GM23338 (cell line): ENCODE measurements around the gene ADAD2. TPM values are rescaled to one million over a fixed set of nuclear protein-coding genes. Genes with fewer than 3 reads are reported as not detected.

Experiments used
- EZH2 ChIP-seq: fragments of 200-600 bp; sonication (generic); IDR thresholded peaks from one replicate; pipeline ENCODE4 v1.8.0; 2017; ENCODE audit warnings: antibody characterized with exemption, mild to moderate bottlenecking, low read depth; ENCODE audit not compliant: unreplicated experiment
- NANOG ChIP-seq: IDR thresholded peaks from 2 replicates; pipeline ENCODE4 v1.6.1; 2016; ENCODE audit warnings: antibody characterized with exemption, borderline replicate concordance
- POLR2AphosphoS5 ChIP-seq: IDR thresholded peaks from 2 replicates; pipeline ENCODE4 v1.6.1; 2016; ENCODE audit warnings: antibody characterized with exemption, low read depth
- REST ChIP-seq: IDR thresholded peaks from one replicate; pipeline ENCODE4 v1.6.1; 2018; ENCODE audit warnings: antibody characterized with exemption; ENCODE audit not compliant: unreplicated experiment
- STAT1 ChIP-seq: IDR thresholded peaks from one replicate; pipeline ENCODE4 v1.6.1; 2016; ENCODE audit warnings: antibody characterized with exemption; ENCODE audit not compliant: unreplicated experiment
- ZNF114 ChIP-seq: fragments of 250-450 bp; sonication (Bioruptor Pico); IDR thresholded peaks from 2 replicates; pipeline ENCODE4 v1.5.0; 2020; ENCODE audit warnings: mild to moderate bottlenecking, moderate library complexity
- polyA plus RNA-seq: library from polyadenylated mRNA; unstranded; fragments of >200 nt; fragmentation: Nextera tagmentation; extraction: Ambion mirVana; gene quantifications from 2 replicates; pipeline ENCODE4 v1.2.1, GENCODE V29; 2016
- total RNA-seq: library from RNA; depleted of rRNA; stranded (reverse); fragments of >200 nt; shearing (Covaris generic); gene quantifications from 2 replicates; pipeline ENCODE4 v1.2.3, GENCODE V29; 2014
- TF ChIP-seq, protein P1 (sequence below): fragments of 250-450 bp; sonication (Bioruptor Pico); IDR thresholded peaks from 2 replicates; pipeline ENCODE4 v1.5.0; 2020; ENCODE audit warnings: mild to moderate bottlenecking, moderate library complexity
- TF ChIP-seq, protein P2 (sequence below), 2 experiments: fragments of 200-600 bp in 1 of 2; sonication (generic) in 1 of 2; conservative IDR thresholded peaks; 2 replicates each; pipeline versions ENCODE4 v1.5.1 to v1.6.1; 2016 to 2017; ENCODE audit warnings: antibody characterized with exemption in 2 of 2, low read depth in 2 of 2, mild to moderate bottlenecking in 2 of 2, moderate library complexity in 1 of 2

ADAD2 gene
- total and polyA plus RNA-seq, 2 experiments from 2014 or later: 1.6 to 4.5 TPM

- TF ChIP-seq, protein P1, sequence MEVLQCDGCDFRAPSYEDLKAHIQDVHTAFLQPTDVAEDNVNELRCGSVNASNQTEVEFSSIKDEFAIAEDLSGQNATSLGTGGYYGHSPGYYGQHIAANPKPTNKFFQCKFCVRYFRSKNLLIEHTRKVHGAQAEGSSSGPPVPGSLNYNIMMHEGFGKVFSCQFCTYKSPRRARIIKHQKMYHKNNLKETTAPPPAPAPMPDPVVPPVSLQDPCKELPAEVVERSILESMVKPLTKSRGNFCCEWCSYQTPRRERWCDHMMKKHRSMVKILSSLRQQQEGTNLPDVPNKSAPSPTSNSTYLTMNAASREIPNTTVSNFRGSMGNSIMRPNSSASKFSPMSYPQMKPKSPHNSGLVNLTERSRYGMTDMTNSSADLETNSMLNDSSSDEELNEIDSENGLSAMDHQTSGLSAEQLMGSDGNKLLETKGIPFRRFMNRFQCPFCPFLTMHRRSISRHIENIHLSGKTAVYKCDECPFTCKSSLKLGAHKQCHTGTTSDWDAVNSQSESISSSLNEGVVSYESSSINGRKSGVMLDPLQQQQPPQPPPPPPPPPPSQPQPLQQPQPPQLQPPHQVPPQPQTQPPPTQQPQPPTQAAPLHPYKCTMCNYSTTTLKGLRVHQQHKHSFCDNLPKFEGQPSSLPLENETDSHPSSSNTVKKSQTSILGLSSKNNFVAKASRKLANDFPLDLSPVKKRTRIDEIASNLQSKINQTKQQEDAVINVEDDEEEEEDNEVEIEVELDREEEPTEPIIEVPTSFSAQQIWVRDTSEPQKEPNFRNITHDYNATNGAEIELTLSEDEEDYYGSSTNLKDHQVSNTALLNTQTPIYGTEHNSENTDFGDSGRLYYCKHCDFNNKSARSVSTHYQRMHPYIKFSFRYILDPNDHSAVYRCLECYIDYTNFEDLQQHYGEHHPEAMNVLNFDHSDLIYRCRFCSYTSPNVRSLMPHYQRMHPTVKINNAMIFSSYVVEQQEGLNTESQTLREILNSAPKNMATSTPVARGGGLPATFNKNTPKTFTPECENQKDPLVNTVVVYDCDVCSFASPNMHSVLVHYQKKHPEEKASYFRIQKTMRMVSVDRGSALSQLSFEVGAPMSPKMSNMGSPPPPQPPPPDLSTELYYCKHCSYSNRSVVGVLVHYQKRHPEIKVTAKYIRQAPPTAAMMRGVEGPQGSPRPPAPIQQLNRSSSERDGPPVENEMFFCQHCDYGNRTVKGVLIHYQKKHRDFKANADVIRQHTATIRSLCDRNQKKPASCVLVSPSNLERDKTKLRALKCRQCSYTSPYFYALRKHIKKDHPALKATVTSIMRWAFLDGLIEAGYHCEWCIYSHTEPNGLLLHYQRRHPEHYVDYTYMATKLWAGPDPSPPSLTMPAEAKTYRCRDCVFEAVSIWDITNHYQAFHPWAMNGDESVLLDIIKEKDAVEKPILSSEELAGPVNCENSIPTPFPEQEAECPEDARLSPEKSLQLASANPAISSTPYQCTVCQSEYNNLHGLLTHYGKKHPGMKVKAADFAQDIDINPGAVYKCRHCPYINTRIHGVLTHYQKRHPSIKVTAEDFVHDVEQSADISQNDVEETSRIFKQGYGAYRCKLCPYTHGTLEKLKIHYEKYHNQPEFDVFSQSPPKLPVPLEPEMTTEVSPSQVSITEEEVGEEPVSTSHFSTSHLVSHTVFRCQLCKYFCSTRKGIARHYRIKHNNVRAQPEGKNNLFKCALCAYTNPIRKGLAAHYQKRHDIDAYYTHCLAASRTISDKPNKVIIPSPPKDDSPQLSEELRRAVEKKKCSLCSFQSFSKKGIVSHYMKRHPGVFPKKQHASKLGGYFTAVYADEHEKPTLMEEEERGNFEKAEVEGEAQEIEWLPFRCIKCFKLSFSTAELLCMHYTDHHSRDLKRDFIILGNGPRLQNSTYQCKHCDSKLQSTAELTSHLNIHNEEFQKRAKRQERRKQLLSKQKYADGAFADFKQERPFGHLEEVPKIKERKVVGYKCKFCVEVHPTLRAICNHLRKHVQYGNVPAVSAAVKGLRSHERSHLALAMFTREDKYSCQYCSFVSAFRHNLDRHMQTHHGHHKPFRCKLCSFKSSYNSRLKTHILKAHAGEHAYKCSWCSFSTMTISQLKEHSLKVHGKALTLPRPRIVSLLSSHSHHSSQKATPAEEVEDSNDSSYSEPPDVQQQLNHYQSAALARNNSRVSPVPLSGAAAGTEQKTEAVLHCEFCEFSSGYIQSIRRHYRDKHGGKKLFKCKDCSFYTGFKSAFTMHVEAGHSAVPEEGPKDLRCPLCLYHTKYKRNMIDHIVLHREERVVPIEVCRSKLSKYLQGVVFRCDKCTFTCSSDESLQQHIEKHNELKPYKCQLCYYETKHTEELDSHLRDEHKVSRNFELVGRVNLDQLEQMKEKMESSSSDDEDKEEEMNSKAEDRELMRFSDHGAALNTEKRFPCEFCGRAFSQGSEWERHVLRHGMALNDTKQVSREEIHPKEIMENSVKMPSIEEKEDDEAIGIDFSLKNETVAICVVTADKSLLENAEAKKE (CRISPR knock-in tag): no peak
- TF ChIP-seq ZNF114 (CRISPR knock-in tag) (no peak), NANOG (no peak), STAT1 (no peak), POLR2AphosphoS5 (no peak), REST (no peak), EZH2 (no peak)
- TF ChIP-seq, protein P2, sequence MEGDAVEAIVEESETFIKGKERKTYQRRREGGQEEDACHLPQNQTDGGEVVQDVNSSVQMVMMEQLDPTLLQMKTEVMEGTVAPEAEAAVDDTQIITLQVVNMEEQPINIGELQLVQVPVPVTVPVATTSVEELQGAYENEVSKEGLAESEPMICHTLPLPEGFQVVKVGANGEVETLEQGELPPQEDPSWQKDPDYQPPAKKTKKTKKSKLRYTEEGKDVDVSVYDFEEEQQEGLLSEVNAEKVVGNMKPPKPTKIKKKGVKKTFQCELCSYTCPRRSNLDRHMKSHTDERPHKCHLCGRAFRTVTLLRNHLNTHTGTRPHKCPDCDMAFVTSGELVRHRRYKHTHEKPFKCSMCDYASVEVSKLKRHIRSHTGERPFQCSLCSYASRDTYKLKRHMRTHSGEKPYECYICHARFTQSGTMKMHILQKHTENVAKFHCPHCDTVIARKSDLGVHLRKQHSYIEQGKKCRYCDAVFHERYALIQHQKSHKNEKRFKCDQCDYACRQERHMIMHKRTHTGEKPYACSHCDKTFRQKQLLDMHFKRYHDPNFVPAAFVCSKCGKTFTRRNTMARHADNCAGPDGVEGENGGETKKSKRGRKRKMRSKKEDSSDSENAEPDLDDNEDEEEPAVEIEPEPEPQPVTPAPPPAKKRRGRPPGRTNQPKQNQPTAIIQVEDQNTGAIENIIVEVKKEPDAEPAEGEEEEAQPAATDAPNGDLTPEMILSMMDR (conservative IDR thresholded peaks at IDR 0.05; ENCODE audit: low read depth in 2 of 2): no peak
These were observed 52.8 kb downstream of the ADAD2 start (continued) for GRCh38 chr16:84243732-84244131.
